Stomach (tissue), 9 donors: Measurements from ENCODE around the gene CDH15. TPM values are rescaled to one million over a fixed set of nuclear protein-coding genes. Genes with fewer than 3 reads are reported as not detected.
"Not testable (repeated sequence)": the region's sequence is repeated elsewhere in the genome, so short reads cannot be mapped to it uniquely, and the experiment has no call there.

Experiments used
- DNase-seq, 2 donors: peaks; one replicate each; pipeline versions ENCODE4 v3.0.0 to v3.0.0-alpha.2; 2013 to 2019
- H3K27ac ChIP-seq, 5 donors: fragments of 200-600 bp in 4 of 5; sonication (generic) in 4 of 5; one replicate each; pipeline ENCODE4 v1.5.1; 2013 to 2019; ENCODE audit warnings: mild to moderate bottlenecking in 1 of 5, moderate library complexity in 1 of 5
- H3K27me3 ChIP-seq, 3 donors: fragments of 200-600 bp; sonication (generic); one replicate each; pipeline ENCODE4 v1.5.1; 2017 to 2019; ENCODE audit warnings: mixed run types in 1 of 3
- H3K36me3 ChIP-seq, 4 donors: fragments of 200-600 bp; sonication (generic); 1 replicate in 3 of 4; 2 replicates in 1 of 4; pipeline ENCODE4 v1.5.1; 2016 to 2019
- H3K4me1 ChIP-seq, 4 donors: fragments of 200-600 bp; sonication (generic); one replicate each; pipeline ENCODE4 v1.5.1; 2016 to 2019
- H3K4me3 ChIP-seq, 4 donors: fragments of 200-600 bp; sonication (generic) in 3 of 4; one replicate each; pipeline ENCODE4 v1.5.1; 2016 to 2019; ENCODE audit warnings: mild to moderate bottlenecking in 1 of 4
- H3K9me3 ChIP-seq, 4 donors: fragments of 200-600 bp; sonication (generic); one replicate each; pipeline ENCODE4 v1.5.1; 2016 to 2019
- CTCF ChIP-seq, 7 experiments: fragments of 450-650 bp in 4 of 7; fragments of 200-600 bp in 3 of 7; sonication (generic) in 3 of 7; IDR thresholded peaks; one replicate each; pipeline ENCODE4 v1.5.1; 2016 to 2019; ENCODE audit warnings: antibody characterized with exemption in 7 of 7, control low read depth in 2 of 7, mild to moderate bottlenecking in 1 of 7
- EP300 ChIP-seq: sonication (generic); formaldehyde crosslinking; IDR thresholded peaks from one replicate; pipeline ENCODE4 v1.6.1; 2017; ENCODE audit warnings: antibody characterized with exemption
- POLR2A ChIP-seq, 4 donors: fragments of 450-650 bp; IDR thresholded peaks; one replicate each; pipeline ENCODE4 v1.6.1; 2016; ENCODE audit warnings: antibody characterized with exemption in 4 of 4, control low read depth in 2 of 4, mild to moderate bottlenecking in 1 of 4, moderate library complexity in 1 of 4
- POLR2AphosphoS5 ChIP-seq, 3 donors: sonication (generic); formaldehyde crosslinking; IDR thresholded peaks; one replicate each; pipeline ENCODE4 v1.6.1; 2016; ENCODE audit warnings: antibody characterized with exemption in 3 of 3
- WGBS, 5 donors: extraction: QIAGEN DNeasy Blood & Tissue Kit in 3 of 5; methylation state at CpG; one replicate each; pipeline versions ENCODE4 v1.1.5 to v1.1.7; 2013 to 2018; 5-methylcytosine and 5-hydroxymethylcytosine counted together
- intact Hi-C: fragments of 100-400 bp; cut with DNase I; formaldehyde crosslinking; loops from one replicate; pipeline ENCODE4 v1.15.1; 2023; ENCODE audit warnings: low total_unique reads
- polyA plus RNA-seq, 3 donors: library from polyadenylated mRNA; stranded (reverse); fragments of 200-250 nt; gene quantifications; one replicate each; pipeline ENCODE4 v1.2.3, GENCODE V29; 2013
- total RNA-seq, 5 donors: library from RNA; depleted of rRNA; stranded (reverse); fragments of >200 nt; gene quantifications; one replicate each; pipeline versions ENCODE4 v1.1.0 to v1.2.3, GENCODE V29; 2014 to 2016
- donor health status: healthy with polysubstance abuse.
- donor health status: Bipolar disorder and iron deficiency.
- donor health status: healthy.

CDH15 gene
- total and polyA plus RNA-seq, 8 donors, result 0.20 to 0.31 TPM; not detected in 6

GRCh38 chr16:89190150-89190958, 18.8 kb downstream of the CDH15 start:
- 55 to 68% (median 67%) methylated on average over 20 to 28 of the region's 28 CpGs for WGBS, 5 donors
- intact Hi-C loops, result no loop called here
- peak in 1 of 2 donors; percentile 5 for DNase-seq
- H3K4me3 ChIP-seq, result no peak overlapping the region
- H3K27me3 ChIP-seq, result peaks cover 0 to 45% (median 10%) of the 10 kb centered on the region in 3 donors
- no peaks in the 10 kb centered on the region for H3K36me3 ChIP-seq
- no peak overlapping the region for H3K27ac ChIP-seq
- H3K9me3 ChIP-seq, result no peaks in the 10 kb centered on the region
- TF ChIP-seq CTCF (IDR thresholded peaks at IDR 0.05) (no peak), EP300 (no peak), POLR2AphosphoS5 (IDR thresholded peaks at IDR 0.05) (no peak), POLR2A (IDR thresholded peaks at IDR 0.05) (no peak)
- H3K4me1 ChIP-seq, result peaks cover 9 to 19% (median 12%) of the 10 kb centered on the region in 4 donors

GRCh38 chr16:89191033-89191900, 19.7 kb downstream of the CDH15 start:
- 47 to 71% (median 60%) methylated on average over 23 to 44 of the region's 44 CpGs for WGBS, 5 donors
- no peak for TF ChIP-seq CTCF (IDR thresholded peaks at IDR 0.05)
- Histone ChIP-seq H3K36me3 (no peaks in the 10 kb centered on the region), H3K4me1 (peaks cover 9 to 19% (median 12%) of the 10 kb centered on the region in 4 donors), H3K27ac (no peak overlapping the region), H3K4me3 (peak overlapping the region in 2 of 4 donors; percentile 47 to 51), H3K27me3 (peaks cover 0 to 44% (median 10%) of the 10 kb centered on the region in 3 donors), H3K9me3 (no peaks in the 10 kb centered on the region)
- peak in 1 of 2 donors; percentile 28 for DNase-seq
- intact Hi-C loops, result no loop called here

- H3K27ac ChIP-seq, result peak overlapping the region in 1 of 5 donors; percentile 35
- intact Hi-C loops, result no loop called here
These were observed 20.3 kb downstream of the CDH15 start for GRCh38 chr16:89191901-89192185.

GRCh38 chr16:89192186-89192955, 20.8 kb downstream of the CDH15 start:
- intact Hi-C loops, H3K36me3 ChIP-seq, H3K9me3 ChIP-seq: not testable (repeated sequence)
- Histone ChIP-seq H3K27ac (peak overlapping the region in 1 of 5 donors; percentile 35), H3K4me1 (peaks cover 9 to 19% (median 12%) of the 10 kb centered on the region in 4 donors), H3K4me3 (peak overlapping the region; percentile 38 to 51 (median 44)), H3K27me3 (peaks cover 0 to 49% (median 10%) of the 10 kb centered on the region in 3 donors)
- DNase-seq, result peak; percentile 76 to 88
- WGBS, 5 donors, result 3 to 7% (median 6%) methylated on average over 9 to 63 of the region's 63 CpGs

More at GRCh38 chr16:89191901-89192185, 20.3 kb downstream of the CDH15 start:
- 0 to 8% (median 4%) methylated on average over 5 to 18 of the region's 19 CpGs for WGBS, 5 donors
- Histone ChIP-seq H3K4me3 (peak overlapping the region; percentile 38 to 51 (median 44)), H3K36me3 (no peaks in the 10 kb centered on the region), H3K4me1 (peaks cover 9 to 19% (median 12%) of the 10 kb centered on the region in 4 donors), H3K27me3 (peaks cover 0 to 44% (median 10%) of the 10 kb centered on the region in 3 donors), H3K9me3 (no peaks in the 10 kb centered on the region)
- no peak for TF ChIP-seq POLR2AphosphoS5 (IDR thresholded peaks at IDR 0.05)
- no peak for TF ChIP-seq CTCF (IDR thresholded peaks at IDR 0.05)
- TF ChIP-seq EP300, result no peak
- TF ChIP-seq POLR2A (IDR thresholded peaks at IDR 0.05), result no peak
- no peak for DNase-seq
